D341Med (cell line): ENCODE data around the gene KIAA0513.
"Not testable (repeated sequence)": the region's sequence is repeated elsewhere in the genome, so short reads cannot be mapped to it uniquely, and the experiment has no call there.

Experiments
- DNase-seq: peaks from one replicate; pipeline ENCODE4 v3.0.0; 2012; ENCODE audit warnings: low spot score

The KIAA0513 gene

GRCh38 chr16:85029408-85029784 lies 1.8 kb downstream of the KIAA0513 start:
- no peak for DNase-seq

- no peak for DNase-seq
Observed at GRCh38 chr16:85029981-85030401, 2.4 kb downstream of the KIAA0513 start.

GRCh38 chr16:85031451-85031850 lies 3.9 kb downstream of the KIAA0513 start:
- DNase-seq: no peak

- DNase-seq: not testable (repeated sequence)
Observed at GRCh38 chr16:85032187-85032586, 4.6 kb downstream of the KIAA0513 start.

GRCh38 chr16:85033171-85033570 lies 5.6 kb downstream of the KIAA0513 start:
- no peak for DNase-seq

GRCh38 chr16:85034591-85035433 lies 7.2 kb downstream of the KIAA0513 start:
- DNase-seq: no peak

- no peak for DNase-seq
Observed at GRCh38 chr16:85036236-85037049, 8.8 kb downstream of the KIAA0513 start.

- no peak for DNase-seq
Observed at GRCh38 chr16:85037050-85037410, 9.4 kb downstream of the KIAA0513 start.

GRCh38 chr16:85037721-85038120 lies 10.1 kb downstream of the KIAA0513 start:
- DNase-seq: no peak

- no peak for DNase-seq
Observed at GRCh38 chr16:85040685-85041084, 13.1 kb downstream of the KIAA0513 start.

- DNase-seq: no peak
Observed at GRCh38 chr16:85041219-85042166, 13.9 kb downstream of the KIAA0513 start.

- DNase-seq: no peak
Observed at GRCh38 chr16:85042167-85042526, 14.6 kb downstream of the KIAA0513 start.

GRCh38 chr16:85042606-85043005 lies 15.0 kb downstream of the KIAA0513 start:
- no peak for DNase-seq

GRCh38 chr16:85045077-85045476 lies 17.5 kb downstream of the KIAA0513 start:
- no peak for DNase-seq

GRCh38 chr16:85045641-85046471 lies 18.3 kb downstream of the KIAA0513 start:
- DNase-seq: no peak

GRCh38 chr16:85046472-85046916 lies 18.9 kb downstream of the KIAA0513 start:
- no peak for DNase-seq

GRCh38 chr16:85046931-85047866 lies 19.6 kb downstream of the KIAA0513 start:
- DNase-seq: no peak

GRCh38 chr16:85047867-85048455 lies 20.4 kb downstream of the KIAA0513 start:
- no peak for DNase-seq

- no peak for DNase-seq
Observed at GRCh38 chr16:85048921-85049562, 21.4 kb downstream of the KIAA0513 start.
